Calu3 (cell line): ENCODE measurements around the gene ARHGAP25. TPM values are rescaled to one million over a fixed set of nuclear protein-coding genes. Genes with fewer than 3 reads are reported as not detected.

ENCODE experiments used
- BruUV-seq: library from RNA; stranded (reverse); fragments of 400-500 nt; replicated peaks from 2 replicates; lab custom pipeline; 2021; lab: Mats Ljungman, UMichigan
- CTCF ChIA-PET: fragments of 300-600 bp; sonication (Branson Sonifier 250); formaldehyde crosslinking; loops from one replicate; lab custom pipeline; 2022; ENCODE audit warnings: antibody characterized with exemption; lab: Charles Lee
- DNase-seq: peaks from one replicate; pipeline ENCODE4 v3.0.0; 2022
- H3K27ac Mint-ChIP-seq: one replicate; pipeline ENCODE4 v1.8.0; 2022; ENCODE audit warnings: mixed read lengths; ENCODE audit not compliant: unreplicated experiment
- H3K27me3 Mint-ChIP-seq: one replicate; pipeline ENCODE4 v1.8.0; 2022; ENCODE audit warnings: mixed read lengths; ENCODE audit not compliant: unreplicated experiment
- H3K36me3 Mint-ChIP-seq: one replicate; pipeline ENCODE4 v1.8.0; 2022; ENCODE audit warnings: mild to moderate bottlenecking, moderate library complexity, mixed read lengths; ENCODE audit not compliant: insufficient read depth, unreplicated experiment
- H3K4me1 Mint-ChIP-seq: one replicate; pipeline ENCODE4 v1.8.0; 2022; ENCODE audit warnings: mild to moderate bottlenecking, low read depth, mixed read lengths; ENCODE audit not compliant: unreplicated experiment
- H3K4me3 Mint-ChIP-seq: one replicate; pipeline ENCODE4 v1.8.0; 2022; ENCODE audit warnings: mild to moderate bottlenecking, low read depth, moderate library complexity, mixed read lengths; ENCODE audit not compliant: unreplicated experiment
- H3K9me3 Mint-ChIP-seq: one replicate; pipeline ENCODE4 v1.8.0; 2022; ENCODE audit warnings: low read depth, mixed read lengths; ENCODE audit not compliant: unreplicated experiment
- intact Hi-C: fragments of 100-400 bp; cut with micrococcal nuclease; formaldehyde crosslinking; loops from one replicate; pipeline ENCODE4 v1.10.0; 2022; ENCODE audit not compliant: unreplicated experiment
- total RNA-seq: library from RNA; stranded (reverse); gene quantifications from 2 replicates; pipeline ENCODE4 v1.2.3, GENCODE V29; 2022
- TF ChIP-seq, protein P1 (sequence below): fragments of 200-600 bp; IDR thresholded peaks from one replicate; pipeline ENCODE4 v1.8.0; 2022; ENCODE audit warnings: antibody characterized with exemption; ENCODE audit not compliant: unreplicated experiment

Gene ARHGAP25
- total RNA-seq, 1 experiment from 2014 or later, result not detected

DNA sequence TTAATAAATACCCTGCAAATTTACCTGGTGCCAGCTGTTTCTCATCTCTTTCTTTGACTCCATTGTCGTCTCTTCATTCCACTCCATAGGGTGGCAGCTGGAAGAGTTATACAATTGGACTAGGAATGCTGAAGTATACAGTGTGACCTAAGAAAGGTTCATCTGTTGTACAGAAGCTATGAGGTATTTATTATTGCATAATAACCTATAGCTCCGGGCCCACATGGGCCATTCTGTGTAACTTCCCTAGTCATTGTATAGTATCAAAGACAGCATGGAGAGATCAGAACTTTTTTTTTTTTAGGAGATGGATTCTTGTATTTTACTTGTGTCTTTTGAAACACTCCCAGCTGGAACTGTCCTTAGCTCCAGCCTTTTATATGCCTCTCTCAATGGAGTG is 110.4 kb downstream of the ARHGAP25 start:
- Mint-ChIP-seq H3K4me3 (no peak overlapping the region), H3K27me3 (peaks cover 79% of the 10 kb centered on the region), H3K36me3 (no peaks in the 10 kb centered on the region), H3K27ac (no peak overlapping the region), H3K4me1 (peaks cover 6% of the 10 kb centered on the region), H3K9me3 (no peaks in the 10 kb centered on the region)
- CTCF ChIA-PET, result no interaction called here
- no peak for DNase-seq
- intact Hi-C loops, result no loop called here
- no TSS peak for BruUV-seq
- TF ChIP-seq, protein P1, sequence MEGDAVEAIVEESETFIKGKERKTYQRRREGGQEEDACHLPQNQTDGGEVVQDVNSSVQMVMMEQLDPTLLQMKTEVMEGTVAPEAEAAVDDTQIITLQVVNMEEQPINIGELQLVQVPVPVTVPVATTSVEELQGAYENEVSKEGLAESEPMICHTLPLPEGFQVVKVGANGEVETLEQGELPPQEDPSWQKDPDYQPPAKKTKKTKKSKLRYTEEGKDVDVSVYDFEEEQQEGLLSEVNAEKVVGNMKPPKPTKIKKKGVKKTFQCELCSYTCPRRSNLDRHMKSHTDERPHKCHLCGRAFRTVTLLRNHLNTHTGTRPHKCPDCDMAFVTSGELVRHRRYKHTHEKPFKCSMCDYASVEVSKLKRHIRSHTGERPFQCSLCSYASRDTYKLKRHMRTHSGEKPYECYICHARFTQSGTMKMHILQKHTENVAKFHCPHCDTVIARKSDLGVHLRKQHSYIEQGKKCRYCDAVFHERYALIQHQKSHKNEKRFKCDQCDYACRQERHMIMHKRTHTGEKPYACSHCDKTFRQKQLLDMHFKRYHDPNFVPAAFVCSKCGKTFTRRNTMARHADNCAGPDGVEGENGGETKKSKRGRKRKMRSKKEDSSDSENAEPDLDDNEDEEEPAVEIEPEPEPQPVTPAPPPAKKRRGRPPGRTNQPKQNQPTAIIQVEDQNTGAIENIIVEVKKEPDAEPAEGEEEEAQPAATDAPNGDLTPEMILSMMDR, result no peak

DNA sequence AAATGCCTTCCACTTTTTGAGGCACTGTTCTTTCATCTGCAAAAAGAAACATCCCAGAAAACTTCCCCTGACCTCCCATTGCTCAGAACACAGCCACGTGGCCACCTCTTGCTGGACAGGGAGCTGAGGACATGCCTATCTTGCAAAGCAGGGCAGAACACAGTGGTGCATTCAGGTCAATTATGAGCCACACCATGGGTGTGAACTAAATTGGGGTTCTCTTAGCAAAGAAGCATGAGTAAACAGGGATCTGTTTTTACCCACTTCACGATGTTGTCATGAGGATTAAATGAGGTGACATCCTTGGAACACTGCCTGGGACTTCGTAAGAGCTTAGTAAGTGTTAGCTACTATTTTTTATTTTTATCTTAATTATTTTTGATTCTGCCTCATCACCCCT is 111.5 kb downstream of the ARHGAP25 start:
- CTCF ChIA-PET, result no interaction called here
- intact Hi-C loops, result no loop called here
- TF ChIP-seq, protein P1, result no peak
- Mint-ChIP-seq H3K4me3 (no peak overlapping the region), H3K36me3 (no peaks in the 10 kb centered on the region), H3K27me3 (peaks cover 79% of the 10 kb centered on the region), H3K4me1 (peaks cover 6% of the 10 kb centered on the region), H3K9me3 (no peaks in the 10 kb centered on the region), H3K27ac (no peak overlapping the region)
- no TSS peak for BruUV-seq
- DNase-seq, result no peak

DNA sequence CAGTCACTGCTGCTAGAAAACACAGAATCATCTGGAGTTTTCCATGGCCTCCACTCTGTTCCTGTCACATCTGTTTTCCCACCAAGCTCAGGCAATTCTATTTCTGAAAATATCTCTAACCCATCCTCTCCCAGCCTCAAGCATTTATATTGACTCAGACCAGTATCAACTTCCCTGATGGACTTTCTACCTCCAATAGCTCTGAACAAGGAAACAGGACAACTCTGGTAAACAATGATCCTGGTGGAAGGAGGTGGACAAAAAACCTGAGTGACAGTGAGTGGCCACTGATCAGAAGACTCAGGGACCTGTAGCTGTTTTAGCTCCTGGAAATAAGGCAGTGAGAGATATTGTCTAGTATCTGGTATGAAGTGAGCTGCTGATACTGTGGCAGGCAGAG is 113.1 kb downstream of the ARHGAP25 start:
- H3K4me3 Mint-ChIP-seq, result no peak overlapping the region
- intact Hi-C loops, result no loop called here
- BruUV-seq, result no TSS peak
- no peak for DNase-seq
- CTCF ChIA-PET, result interaction anchor here (0.7 kb wide), 1 partner anchor 61 kb away, joined by 3 read pairs; no protein-coding TSS in a partner anchor
- peaks cover 69% of the 10 kb centered on the region for H3K27me3 Mint-ChIP-seq
- H3K27ac Mint-ChIP-seq, result no peak overlapping the region
- TF ChIP-seq, protein P1, result no peak
- H3K4me1 Mint-ChIP-seq, result peaks cover 6% of the 10 kb centered on the region
- H3K36me3 Mint-ChIP-seq, result no peaks in the 10 kb centered on the region
- H3K9me3 Mint-ChIP-seq, result no peaks in the 10 kb centered on the region

DNA sequence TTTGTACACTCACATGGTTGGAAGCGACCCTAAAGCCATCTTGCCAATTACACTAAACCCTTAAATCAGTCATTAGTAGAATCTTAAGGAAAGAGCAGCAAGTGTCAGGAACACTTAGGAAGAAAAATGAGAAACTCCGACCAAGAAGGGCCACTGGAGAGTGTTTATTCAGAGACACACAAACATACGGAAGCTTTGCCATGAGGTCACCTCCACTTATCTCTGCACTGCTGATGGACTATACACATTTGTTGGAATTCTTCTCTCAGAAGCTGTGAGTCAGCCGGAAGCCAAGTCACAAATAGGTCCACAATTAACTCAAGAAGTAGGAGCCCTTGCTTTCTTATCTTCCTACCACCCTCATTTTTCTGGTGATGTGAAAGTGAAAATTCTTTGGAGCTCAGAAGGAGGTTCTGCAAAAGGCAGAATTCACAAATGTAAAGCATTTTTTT is 115.0 kb downstream of the ARHGAP25 start:
- Mint-ChIP-seq H3K27me3 (peaks cover 68% of the 10 kb centered on the region), H3K9me3 (no peaks in the 10 kb centered on the region), H3K4me3 (no peak overlapping the region), H3K4me1 (peaks cover 6% of the 10 kb centered on the region), H3K27ac (no peak overlapping the region), H3K36me3 (no peaks in the 10 kb centered on the region)
- CTCF ChIA-PET, result interaction anchor here (1.0 kb wide), 1 partner anchor 9 kb away, joined by 3 read pairs; no protein-coding TSS in a partner anchor
- DNase-seq, result no peak
- BruUV-seq, result no TSS peak
- TF ChIP-seq, protein P1, result no peak
- intact Hi-C loops, result no loop called here
